ENCODE results near the gene USP6.

GRCh38 chr17:5209396-5209795, 93.6 kb downstream of the USP6 start:
- TF ChIP-seq MYC (IDR thresholded peaks at IDR 0.05; ENCODE audit: borderline replicate concordance, low read length) = no peak
- TF ChIP-seq POLR2A (IDR thresholded peaks at IDR 0.05; ENCODE audit: low read length) = no peak
- no peak for TF ChIP-seq CTCF (IDR thresholded peaks at IDR 0.05)
- TF ChIP-seq NFE2L2 (conservative IDR thresholded peaks at IDR 0.05; ENCODE audit: low read length) = no peak
- TF ChIP-seq NR3C1 (IDR thresholded peaks at IDR 0.05) = no peak
- TF ChIP-seq MAX (IDR thresholded peaks at IDR 0.05) = no peak
- TF ChIP-seq HDAC2 (IDR thresholded peaks at IDR 0.05) = no peak
- no peak for TF ChIP-seq ESRRA (IDR thresholded peaks at IDR 0.05; ENCODE audit: borderline replicate concordance, low read length)
